Measurements from ENCODE around the gene ATP1A1.

The ATP1A1 gene

GRCh38 chr1:116445534-116445933 lies 72.5 kb downstream of the ATP1A1 start:
- H3K9ac ChIP-seq (ENCODE audit: low read length in 5 of 5): no peak overlapping the region
- no peak overlapping the region for H3K4me3 ChIP-seq (ENCODE audit: low read depth in 1 of 5, low read length in 5 of 5)
- no peak overlapping the region for H3K27ac ChIP-seq (ENCODE audit: low read depth, low read length)
- peaks cover 0 to 2% (median 0%) of the 10 kb centered on the region in 5 donors for H3K27me3 ChIP-seq (ENCODE audit: control insufficient read depth in 5 of 5, insufficient read depth in 4 of 5, low read length in 5 of 5)
- H3K4me1 ChIP-seq (ENCODE audit: control insufficient read depth in 5 of 5, insufficient read depth in 5 of 5, low read length in 5 of 5): peaks cover 0 to 9% (median 8%) of the 10 kb centered on the region in 5 donors
- no peaks in the 10 kb centered on the region for H3K9me3 ChIP-seq (ENCODE audit: control insufficient read depth in 5 of 5, low read length in 5 of 5)
- no peaks in the 10 kb centered on the region for H3K36me3 ChIP-seq (ENCODE audit: control insufficient read depth in 5 of 5, insufficient read depth in 5 of 5, low read length in 5 of 5)

- Histone ChIP-seq H3K9me3 (ENCODE audit: control insufficient read depth in 5 of 5, low read length in 5 of 5) (no peaks in the 10 kb centered on the region), H3K27me3 (ENCODE audit: control insufficient read depth in 5 of 5, insufficient read depth in 4 of 5, low read length in 5 of 5) (peaks cover 0 to 2% (median 0%) of the 10 kb centered on the region in 5 donors), H3K4me3 (ENCODE audit: low read depth in 1 of 5, low read length in 5 of 5) (no peak overlapping the region), H3K9ac (ENCODE audit: low read length in 5 of 5) (no peak overlapping the region), H3K36me3 (ENCODE audit: control insufficient read depth in 5 of 5, insufficient read depth in 5 of 5, low read length in 5 of 5) (no peaks in the 10 kb centered on the region), H3K27ac (ENCODE audit: low read depth, low read length) (no peak overlapping the region), H3K4me1 (ENCODE audit: control insufficient read depth in 5 of 5, insufficient read depth in 5 of 5, low read length in 5 of 5) (peaks cover 0 to 9% (median 9%) of the 10 kb centered on the region in 5 donors)
Measured at GRCh38 chr1:116446686-116447085, 73.6 kb downstream of the ATP1A1 start.

GRCh38 chr1:116448785-116449385 lies 75.8 kb downstream of the ATP1A1 start:
- Histone ChIP-seq H3K27me3 (ENCODE audit: control insufficient read depth in 5 of 5, insufficient read depth in 4 of 5, low read length in 5 of 5) (peaks cover 0 to 2% (median 0%) of the 10 kb centered on the region in 5 donors), H3K9ac (ENCODE audit: low read length in 5 of 5) (no peak overlapping the region), H3K36me3 (ENCODE audit: control insufficient read depth in 5 of 5, insufficient read depth in 5 of 5, low read length in 5 of 5) (no peaks in the 10 kb centered on the region), H3K4me1 (ENCODE audit: control insufficient read depth in 5 of 5, insufficient read depth in 5 of 5, low read length in 5 of 5) (peaks cover 0 to 17% (median 15%) of the 10 kb centered on the region in 5 donors), H3K4me3 (ENCODE audit: low read depth in 1 of 5, low read length in 5 of 5) (no peak overlapping the region), H3K9me3 (ENCODE audit: control insufficient read depth in 5 of 5, low read length in 5 of 5) (no peaks in the 10 kb centered on the region), H3K27ac (ENCODE audit: low read depth, low read length) (no peak overlapping the region)

- Histone ChIP-seq H3K4me3 (ENCODE audit: low read depth in 1 of 5, low read length in 5 of 5) (no peak overlapping the region), H3K27ac (ENCODE audit: low read depth, low read length) (no peak overlapping the region), H3K9me3 (ENCODE audit: control insufficient read depth in 5 of 5, low read length in 5 of 5) (no peaks in the 10 kb centered on the region), H3K36me3 (ENCODE audit: control insufficient read depth in 5 of 5, insufficient read depth in 5 of 5, low read length in 5 of 5) (no peaks in the 10 kb centered on the region), H3K4me1 (ENCODE audit: control insufficient read depth in 5 of 5, insufficient read depth in 5 of 5, low read length in 5 of 5) (peaks cover 0 to 17% (median 15%) of the 10 kb centered on the region in 5 donors), H3K27me3 (ENCODE audit: control insufficient read depth in 5 of 5, insufficient read depth in 4 of 5, low read length in 5 of 5) (peaks cover 0 to 2% (median 0%) of the 10 kb centered on the region in 5 donors), H3K9ac (ENCODE audit: low read length in 5 of 5) (no peak overlapping the region)
Measured at GRCh38 chr1:116449578-116449977, 76.5 kb downstream of the ATP1A1 start.

- Histone ChIP-seq H3K9me3 (ENCODE audit: control insufficient read depth in 5 of 5, low read length in 5 of 5) (no peaks in the 10 kb centered on the region), H3K4me3 (ENCODE audit: low read depth in 1 of 5, low read length in 5 of 5) (no peak overlapping the region), H3K36me3 (ENCODE audit: control insufficient read depth in 5 of 5, insufficient read depth in 5 of 5, low read length in 5 of 5) (no peaks in the 10 kb centered on the region), H3K4me1 (ENCODE audit: control insufficient read depth in 5 of 5, insufficient read depth in 5 of 5, low read length in 5 of 5) (peaks cover 0 to 17% (median 15%) of the 10 kb centered on the region in 5 donors), H3K9ac (ENCODE audit: low read length in 5 of 5) (no peak overlapping the region), H3K27ac (ENCODE audit: low read depth, low read length) (no peak overlapping the region), H3K27me3 (ENCODE audit: control insufficient read depth in 5 of 5, insufficient read depth in 4 of 5, low read length in 5 of 5) (peaks cover 0 to 2% (median 0%) of the 10 kb centered on the region in 5 donors)
Measured at GRCh38 chr1:116451702-116452101, 78.7 kb downstream of the ATP1A1 start.

GRCh38 chr1:116453481-116453880 lies 80.4 kb downstream of the ATP1A1 start:
- Histone ChIP-seq H3K9ac (ENCODE audit: low read length in 5 of 5) (no peak overlapping the region), H3K9me3 (ENCODE audit: control insufficient read depth in 5 of 5, low read length in 5 of 5) (no peaks in the 10 kb centered on the region), H3K4me1 (ENCODE audit: control insufficient read depth in 5 of 5, insufficient read depth in 5 of 5, low read length in 5 of 5) (peaks cover 0 to 17% (median 15%) of the 10 kb centered on the region in 5 donors), H3K4me3 (ENCODE audit: low read depth in 1 of 5, low read length in 5 of 5) (no peak overlapping the region), H3K27me3 (ENCODE audit: control insufficient read depth in 5 of 5, insufficient read depth in 4 of 5, low read length in 5 of 5) (no peaks in the 10 kb centered on the region), H3K27ac (ENCODE audit: low read depth, low read length) (no peak overlapping the region), H3K36me3 (ENCODE audit: control insufficient read depth in 5 of 5, insufficient read depth in 5 of 5, low read length in 5 of 5) (no peaks in the 10 kb centered on the region)

GRCh38 chr1:116453906-116454305 lies 80.9 kb downstream of the ATP1A1 start:
- H3K4me1 ChIP-seq (ENCODE audit: control insufficient read depth in 5 of 5, insufficient read depth in 5 of 5, low read length in 5 of 5): peaks cover 0 to 13% (median 11%) of the 10 kb centered on the region in 5 donors
- no peak overlapping the region for H3K9ac ChIP-seq (ENCODE audit: low read length in 5 of 5)
- H3K9me3 ChIP-seq (ENCODE audit: control insufficient read depth in 5 of 5, low read length in 5 of 5): no peaks in the 10 kb centered on the region
- H3K27me3 ChIP-seq (ENCODE audit: control insufficient read depth in 5 of 5, insufficient read depth in 4 of 5, low read length in 5 of 5): no peaks in the 10 kb centered on the region
- no peaks in the 10 kb centered on the region for H3K36me3 ChIP-seq (ENCODE audit: control insufficient read depth in 5 of 5, insufficient read depth in 5 of 5, low read length in 5 of 5)
- no peak overlapping the region for H3K27ac ChIP-seq (ENCODE audit: low read depth, low read length)
- no peak overlapping the region for H3K4me3 ChIP-seq (ENCODE audit: low read depth in 1 of 5, low read length in 5 of 5)
